WTC11 (cell line): Measurements from ENCODE around the gene GGCT. TPM values are rescaled to one million over a fixed set of nuclear protein-coding genes. Genes with fewer than 3 reads are reported as not detected.

Experiments used
- ATAC-seq: fragments of 200-7000 bp; cut with Tn5 transposase; 2 replicates; pipeline ENCODE4 v1.10.0; 2021; ENCODE audit warnings: mild to moderate bottlenecking, moderate library complexity
- CTCF ChIA-PET: fragments of 300-600 bp; sonication (Branson Sonifier 250); formaldehyde crosslinking; loops from one replicate; lab custom pipeline; 2021; ENCODE audit warnings: antibody characterized with exemption; lab: Charles Lee
- POLR2A ChIA-PET: fragments of 350-600 bp; sonication (Branson Sonifier 250); formaldehyde crosslinking; loops from one replicate; lab custom pipeline; 2021; ENCODE audit warnings: antibody characterized with exemption; lab: Charles Lee
- DNase-seq: peaks from one replicate; pipeline ENCODE4 v3.0.0; 2021; ENCODE audit warnings: low spot score
- H3K27ac Mint-ChIP-seq: 2 replicates; pipeline ENCODE4 v1.8.0; 2021; ENCODE audit warnings: mixed read lengths
- H3K27me3 Mint-ChIP-seq: 2 replicates; pipeline ENCODE4 v1.8.0; 2021; ENCODE audit warnings: low read depth, mild to moderate bottlenecking, moderate library complexity, mixed read lengths
- H3K36me3 Mint-ChIP-seq: 2 replicates; pipeline ENCODE4 v1.8.0; 2021; ENCODE audit warnings: mixed read lengths
- H3K4me1 Mint-ChIP-seq: 2 replicates; pipeline ENCODE4 v1.8.0; 2022; ENCODE audit warnings: mixed read lengths
- H3K4me3 Mint-ChIP-seq: 2 replicates; pipeline ENCODE4 v1.8.0; 2021; ENCODE audit warnings: mild to moderate bottlenecking, moderate library complexity, mixed read lengths
- H3K9me3 Mint-ChIP-seq: 2 replicates; pipeline ENCODE4 v1.8.0; 2021; ENCODE audit warnings: mixed read lengths
- ATF2 ChIP-seq: sonication (generic); formaldehyde crosslinking; IDR thresholded peaks from 2 replicates; pipeline ENCODE4 v1.8.1; 2022; ENCODE audit warnings: low read depth, missing genetic modification reagents, borderline replicate concordance
- CBFB ChIP-seq: sonication (generic); formaldehyde crosslinking; IDR thresholded peaks from 2 replicates; pipeline ENCODE4 v1.8.1; 2022; ENCODE audit warnings: mild to moderate bottlenecking, low read depth, missing genetic modification reagents
- CDX4 ChIP-seq: fragments of 250-450 bp; sonication (Bioruptor Pico); IDR thresholded peaks from 2 replicates; pipeline ENCODE4 v1.9.0; 2021; ENCODE audit warnings: moderate library complexity, mild to moderate bottlenecking, inconsistent platforms, borderline replicate concordance
- CREB1 ChIP-seq: sonication (generic); formaldehyde crosslinking; IDR thresholded peaks from 2 replicates; pipeline ENCODE4 v1.8.0; 2023; ENCODE audit warnings: mild to moderate bottlenecking, missing genetic modification reagents
- ESRRA ChIP-seq: sonication (generic); formaldehyde crosslinking; IDR thresholded peaks from 2 replicates; pipeline ENCODE4 v1.8.1; 2022; ENCODE audit warnings: mild to moderate bottlenecking, missing genetic modification reagents, borderline replicate concordance
- FOXP1 ChIP-seq: sonication (generic); formaldehyde crosslinking; IDR thresholded peaks from 2 replicates; pipeline ENCODE4 v1.8.0; 2022; ENCODE audit warnings: missing genetic modification reagents, mild to moderate bottlenecking, moderate library complexity, borderline replicate concordance
- HMGXB4 ChIP-seq: sonication (generic); formaldehyde crosslinking; IDR thresholded peaks from 2 replicates; pipeline ENCODE4 v1.8.1; 2023; ENCODE audit warnings: mild to moderate bottlenecking, moderate library complexity, missing genetic modification reagents
- IRF2 ChIP-seq: sonication (generic); formaldehyde crosslinking; IDR thresholded peaks from 2 replicates; pipeline ENCODE4 v1.8.0; 2022; ENCODE audit warnings: low read depth, missing genetic modification reagents, borderline replicate concordance
- MLX ChIP-seq: sonication (generic); formaldehyde crosslinking; IDR thresholded peaks from 2 replicates; pipeline ENCODE4 v1.8.1; 2023; ENCODE audit warnings: mild to moderate bottlenecking, missing genetic modification reagents, moderate library complexity
- NFATC4 ChIP-seq: fragments of 250-450 bp; sonication (Bioruptor Pico); IDR thresholded peaks from 2 replicates; pipeline ENCODE4 v1.9.0; 2021; ENCODE audit warnings: mild to moderate bottlenecking
- NR1H2 ChIP-seq: sonication (generic); formaldehyde crosslinking; IDR thresholded peaks from 2 replicates; pipeline ENCODE4 v1.9.0; 2021; ENCODE audit warnings: mild to moderate bottlenecking, moderate library complexity, missing genetic modification reagents
- OVOL2 ChIP-seq: fragments of 250-450 bp; sonication (Bioruptor Pico); IDR thresholded peaks from 2 replicates; pipeline ENCODE4 v1.9.0; 2021; ENCODE audit warnings: mild to moderate bottlenecking, borderline replicate concordance
- SMAD4 ChIP-seq: sonication (generic); formaldehyde crosslinking; IDR thresholded peaks from 2 replicates; pipeline ENCODE4 v1.8.0; 2022; ENCODE audit warnings: mild to moderate bottlenecking, missing genetic modification reagents
- TEAD1 ChIP-seq: sonication (generic); formaldehyde crosslinking; IDR thresholded peaks from 2 replicates; pipeline ENCODE4 v1.8.0; 2022; ENCODE audit warnings: mild to moderate bottlenecking, missing genetic modification reagents
- TP53 ChIP-seq: sonication (generic); formaldehyde crosslinking; IDR thresholded peaks from 2 replicates; pipeline ENCODE4 v1.8.1; 2023; ENCODE audit warnings: mild to moderate bottlenecking, missing genetic modification reagents
- ZBTB21 ChIP-seq: sonication (generic); formaldehyde crosslinking; IDR thresholded peaks from 2 replicates; pipeline ENCODE4 v1.8.1; 2023; ENCODE audit warnings: mild to moderate bottlenecking, missing genetic modification reagents, borderline replicate concordance
- ZNF138 ChIP-seq: sonication (generic); formaldehyde crosslinking; conservative IDR thresholded peaks from 2 replicates; pipeline ENCODE4 v1.8.1; 2022; ENCODE audit warnings: mild to moderate bottlenecking, moderate library complexity, missing genetic modification reagents
- ZNF281 ChIP-seq: sonication (generic); formaldehyde crosslinking; IDR thresholded peaks from 2 replicates; pipeline ENCODE4 v1.8.0; 2023; ENCODE audit warnings: mild to moderate bottlenecking, missing genetic modification reagents
- ZNF317 ChIP-seq: sonication (generic); formaldehyde crosslinking; IDR thresholded peaks from 2 replicates; pipeline ENCODE4 v1.8.1; 2023; ENCODE audit warnings: low read depth, mild to moderate bottlenecking, moderate library complexity, missing genetic modification reagents, borderline replicate concordance
- ZNF416 ChIP-seq: fragments of 250-450 bp; sonication (Bioruptor Pico); IDR thresholded peaks from 2 replicates; pipeline ENCODE4 v1.9.0; 2021; ENCODE audit warnings: mild to moderate bottlenecking, inconsistent platforms
- ZNF425 ChIP-seq: fragments of 250-450 bp; sonication (Bioruptor Pico); conservative IDR thresholded peaks from 2 replicates; pipeline ENCODE4 v1.9.0; 2021; ENCODE audit warnings: mild to moderate bottlenecking
- ZNF512 ChIP-seq: sonication (generic); formaldehyde crosslinking; IDR thresholded peaks from 2 replicates; pipeline ENCODE4 v1.8.1; 2022; ENCODE audit warnings: missing genetic modification reagents, borderline replicate concordance
- total RNA-seq: library from RNA; stranded (reverse); gene quantifications from 3 replicates; pipeline ENCODE4 v1.2.3, GENCODE V29; 2021

Gene GGCT
- total RNA-seq, 1 experiment from 2014 or later = 95.4 TPM

- ChIA-PET CTCF (interaction anchor here (1.1 to 3.1 kb wide), 2 partner anchors 16 to 56 kb away, joined by 3 to 12 read pairs; no protein-coding TSS in a partner anchor), POLR2A (no interaction called here)
- Mint-ChIP-seq H3K4me1 (peaks cover 22% of the 10 kb centered on the region), H3K4me3 (no peak overlapping the region), H3K36me3 (no peaks in the 10 kb centered on the region; the same call in 1 of the 2 replicates), H3K27me3 (no peaks in the 10 kb centered on the region), H3K9me3 (no peaks in the 10 kb centered on the region), H3K27ac (no peak overlapping the region)
- no peak for ATAC-seq
- no peak for DNase-seq
- TF ChIP-seq ZNF317 (CRISPR knock-in tag) = no peak
- TF ChIP-seq NFATC4 (CRISPR knock-in tag) = no peak
- TF ChIP-seq ESRRA = no peak
- TF ChIP-seq ZNF512 (CRISPR knock-in tag) = no peak
- TF ChIP-seq ZNF138 (CRISPR knock-in tag) = no peak
These were observed 51.6 kb downstream of the GGCT start for GRCh38 chr7:30453016-30453415.

- Mint-ChIP-seq H3K9me3 (no peaks in the 10 kb centered on the region), H3K4me1 (peaks cover 22% of the 10 kb centered on the region), H3K36me3 (no peaks in the 10 kb centered on the region; the same call in 1 of the 2 replicates), H3K4me3 (no peak overlapping the region), H3K27me3 (no peaks in the 10 kb centered on the region), H3K27ac (no peak overlapping the region)
- no peak for ATAC-seq
- CTCF ChIA-PET = interaction anchor here (1.1 to 3.1 kb wide), 2 partner anchors 17 to 56 kb away, joined by 3 to 12 read pairs; no protein-coding TSS in a partner anchor
- POLR2A ChIA-PET = no interaction called here
- no peak for DNase-seq
- TF ChIP-seq CREB1 = no peak
- TF ChIP-seq SMAD4 = no peak
- no peak for TF ChIP-seq CBFB
- no peak for TF ChIP-seq HMGXB4
- no peak for TF ChIP-seq ZBTB21 (CRISPR knock-in tag)
- no peak for TF ChIP-seq OVOL2
- no peak for TF ChIP-seq TEAD1 (CRISPR knock-in tag)
- TF ChIP-seq IRF2 (CRISPR knock-in tag) = no peak
- TF ChIP-seq FOXP1 (CRISPR knock-in tag) = no peak
- no peak for TF ChIP-seq MLX (CRISPR knock-in tag)
- TF ChIP-seq ZNF281 (CRISPR knock-in tag) = no peak
- TF ChIP-seq CDX4 = no peak
- no peak for TF ChIP-seq NR1H2 (CRISPR knock-in tag)
- no peak for TF ChIP-seq ATF2 (CRISPR knock-in tag)
- no peak for TF ChIP-seq ZNF425 (CRISPR knock-in tag)
- no peak for TF ChIP-seq TP53 (CRISPR knock-in tag)
- no peak for TF ChIP-seq ZNF416 (CRISPR knock-in tag)
- no peak for TF ChIP-seq ZNF317 (CRISPR knock-in tag)
These were observed 52.2 kb downstream of the GGCT start for GRCh38 chr7:30452280-30452930.
